ENCODE results near the gene BCLAF1.

DNA sequence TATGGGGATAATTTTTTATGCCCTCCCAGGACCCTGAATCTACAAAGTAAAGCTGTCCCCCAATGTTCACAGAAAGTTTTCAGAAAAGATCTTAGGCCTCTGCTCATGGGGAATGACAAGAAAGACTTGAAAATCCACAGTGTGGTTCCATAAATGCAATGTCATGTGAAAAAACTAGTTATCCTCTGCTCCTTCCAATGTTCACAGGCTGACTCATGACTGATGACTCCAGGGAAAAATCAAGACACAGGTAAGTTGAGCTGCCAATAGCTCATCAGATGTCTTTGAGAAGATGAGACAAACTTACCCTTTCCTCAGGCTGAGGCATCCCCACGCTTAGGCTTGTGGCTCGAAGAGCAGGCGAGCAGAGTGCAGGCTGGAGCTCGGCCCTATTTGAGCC, 14.8 kb upstream of the BCLAF1 start:
- TF ChIP-seq, protein P1, sequence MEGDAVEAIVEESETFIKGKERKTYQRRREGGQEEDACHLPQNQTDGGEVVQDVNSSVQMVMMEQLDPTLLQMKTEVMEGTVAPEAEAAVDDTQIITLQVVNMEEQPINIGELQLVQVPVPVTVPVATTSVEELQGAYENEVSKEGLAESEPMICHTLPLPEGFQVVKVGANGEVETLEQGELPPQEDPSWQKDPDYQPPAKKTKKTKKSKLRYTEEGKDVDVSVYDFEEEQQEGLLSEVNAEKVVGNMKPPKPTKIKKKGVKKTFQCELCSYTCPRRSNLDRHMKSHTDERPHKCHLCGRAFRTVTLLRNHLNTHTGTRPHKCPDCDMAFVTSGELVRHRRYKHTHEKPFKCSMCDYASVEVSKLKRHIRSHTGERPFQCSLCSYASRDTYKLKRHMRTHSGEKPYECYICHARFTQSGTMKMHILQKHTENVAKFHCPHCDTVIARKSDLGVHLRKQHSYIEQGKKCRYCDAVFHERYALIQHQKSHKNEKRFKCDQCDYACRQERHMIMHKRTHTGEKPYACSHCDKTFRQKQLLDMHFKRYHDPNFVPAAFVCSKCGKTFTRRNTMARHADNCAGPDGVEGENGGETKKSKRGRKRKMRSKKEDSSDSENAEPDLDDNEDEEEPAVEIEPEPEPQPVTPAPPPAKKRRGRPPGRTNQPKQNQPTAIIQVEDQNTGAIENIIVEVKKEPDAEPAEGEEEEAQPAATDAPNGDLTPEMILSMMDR (IDR thresholded peaks at IDR 0.05; ENCODE audit: low read length): no peak
- no peak for TF ChIP-seq EZH2 (optimal IDR thresholded peaks at IDR 0.05; ENCODE audit: low read depth, low read length)

Measured in MM.1S (cell line).